BE2C (cell line): ENCODE data around the gene SPATA13.

Experiments
- DNase-seq: peaks from one replicate; pipeline ENCODE4 v3.0.0-alpha.2; 2020
- H3K27me3 ChIP-seq: fragments of 250-450 bp; sonication (Bioruptor Pico); 2 replicates; pipeline ENCODE4 v1.5.1; 2020; ENCODE audit warnings: mild to moderate bottlenecking
- H3K36me3 ChIP-seq: fragments of 250-450 bp; sonication (Bioruptor Pico); 2 replicates; pipeline ENCODE4 v1.5.1; 2020; ENCODE audit warnings: mild to moderate bottlenecking
- H3K4me1 ChIP-seq: fragments of 250-450 bp; sonication (Bioruptor Pico); 2 replicates; pipeline ENCODE4 v1.5.1; 2020
- H3K4me3 ChIP-seq: 2 replicates; pipeline ENCODE4 v1.5.1; 2011; ENCODE audit warnings: low read depth, low read length
- H3K9me3 ChIP-seq: fragments of 250-450 bp; sonication (Bioruptor Pico); 2 replicates; pipeline ENCODE4 v1.5.1; 2020
- CTCF ChIP-seq: IDR thresholded peaks from 2 replicates; pipeline ENCODE4 v1.5.1; 2012; ENCODE audit warnings: mild to moderate bottlenecking, low read depth, low read length

SPATA13 gene

GRCh38 chr13:24271231-24271600 is 110.7 kb downstream of the SPATA13 start:
- Histone ChIP-seq H3K36me3 (no peaks in the 10 kb centered on the region), H3K27me3 (peaks cover 23% of the 10 kb centered on the region), H3K4me1 (no peaks in the 10 kb centered on the region), H3K9me3 (no peaks in the 10 kb centered on the region), H3K4me3 (no peak overlapping the region)
- no peak for DNase-seq
- no peak for TF ChIP-seq CTCF

- H3K27me3 ChIP-seq = peaks cover 23% of the 10 kb centered on the region
- H3K4me3 ChIP-seq = peak overlapping the region; percentile 38
- no peak for TF ChIP-seq CTCF
- H3K9me3 ChIP-seq = no peaks in the 10 kb centered on the region
- H3K36me3 ChIP-seq = no peaks in the 10 kb centered on the region
- no peaks in the 10 kb centered on the region for H3K4me1 ChIP-seq
- no peak for DNase-seq
These were observed 111.3 kb downstream of the SPATA13 start for GRCh38 chr13:24271601-24272451.

- Histone ChIP-seq H3K4me1 (no peaks in the 10 kb centered on the region), H3K9me3 (no peaks in the 10 kb centered on the region), H3K36me3 (no peaks in the 10 kb centered on the region), H3K27me3 (peaks cover 23% of the 10 kb centered on the region), H3K4me3 (no peak overlapping the region)
- DNase-seq = no peak
- TF ChIP-seq CTCF = no peak
These were observed 112.1 kb downstream of the SPATA13 start for GRCh38 chr13:24272452-24273161.

GRCh38 chr13:24273926-24274325 is 113.4 kb downstream of the SPATA13 start:
- no peak for TF ChIP-seq CTCF
- Histone ChIP-seq H3K4me3 (no peak overlapping the region), H3K9me3 (no peaks in the 10 kb centered on the region), H3K4me1 (no peaks in the 10 kb centered on the region), H3K27me3 (peaks cover 23% of the 10 kb centered on the region), H3K36me3 (no peaks in the 10 kb centered on the region)
- no peak for DNase-seq

GRCh38 chr13:24274452-24275021 is 114.0 kb downstream of the SPATA13 start:
- no peak for TF ChIP-seq CTCF
- no peak overlapping the region for H3K4me3 ChIP-seq
- no peaks in the 10 kb centered on the region for H3K4me1 ChIP-seq
- H3K9me3 ChIP-seq = no peaks in the 10 kb centered on the region
- no peak for DNase-seq
- peaks cover 23% of the 10 kb centered on the region for H3K27me3 ChIP-seq
- no peaks in the 10 kb centered on the region for H3K36me3 ChIP-seq
